SK-N-MC (cell line): ENCODE data around the gene HHIP.

Source experiments
- EZH2 ChIP-seq: fragments of 200-600 bp; sonication (generic); IDR thresholded peaks from one replicate; pipeline ENCODE4 v1.6.1; 2017; ENCODE audit warnings: antibody characterized with exemption
- FOXP2 ChIP-seq: optimal IDR thresholded peaks from 2 replicates; pipeline ENCODE3; 2011; ENCODE audit warnings: mild to moderate bottlenecking, moderate library complexity; ENCODE audit not compliant: insufficient read depth; ENCODE audit errors: extremely low read length, control extremely low read depth
- POLR2AphosphoS5 ChIP-seq: IDR thresholded peaks from 2 replicates; pipeline ENCODE4 v1.6.1; 2012; ENCODE audit warnings: mild to moderate bottlenecking, low read depth, low read length, borderline replicate concordance

GRCh38 chr4:144650311-144651005 is 4.5 kb downstream of the HHIP start:
- TF ChIP-seq EZH2 (no peak), POLR2AphosphoS5 (no peak), FOXP2 (no peak)
